Activated naive CD8-positive, alpha-beta T cell (primary cell): ENCODE results near the gene ATAD2B.
"Not testable (repeated sequence)": the region's sequence is repeated elsewhere in the genome, so short reads cannot be mapped to it uniquely, and the experiment has no call there.

ENCODE experiments used
- H3K27ac Mint-ChIP-seq: one replicate; pipeline ENCODE4 v1.8.0; 2021; ENCODE audit warnings: mixed read lengths
- H3K27me3 Mint-ChIP-seq: one replicate; pipeline ENCODE4 v1.8.0; 2021; ENCODE audit warnings: mixed read lengths
- H3K36me3 Mint-ChIP-seq: one replicate; pipeline ENCODE4 v1.8.0; 2021; ENCODE audit warnings: mixed read lengths
- H3K4me1 Mint-ChIP-seq: one replicate; pipeline ENCODE4 v1.8.0; 2021; ENCODE audit warnings: low read depth, mixed read lengths
- H3K4me3 Mint-ChIP-seq: one replicate; pipeline ENCODE4 v1.8.0; 2021; ENCODE audit warnings: mild to moderate bottlenecking, mixed read lengths
- H3K9me3 Mint-ChIP-seq: one replicate; pipeline ENCODE4 v1.8.0; 2021; ENCODE audit warnings: low read depth, mixed read lengths

ATAD2B gene

GRCh38 chr2:23803965-23804542 lies 122.9 kb downstream of the ATAD2B start:
- Mint-ChIP-seq H3K9me3 (no peaks in the 10 kb centered on the region), H3K4me1 (no peaks in the 10 kb centered on the region), H3K36me3 (peaks cover 4% of the 10 kb centered on the region), H3K27ac (no peak overlapping the region), H3K4me3 (no peak overlapping the region), H3K27me3 (no peaks in the 10 kb centered on the region)

GRCh38 chr2:23803264-23803964 lies 123.5 kb downstream of the ATAD2B start:
- Mint-ChIP-seq H3K4me1 (no peaks in the 10 kb centered on the region), H3K27me3 (no peaks in the 10 kb centered on the region), H3K9me3 (no peaks in the 10 kb centered on the region), H3K36me3 (peaks cover 4% of the 10 kb centered on the region), H3K27ac (no peak overlapping the region), H3K4me3 (no peak overlapping the region)

- Mint-ChIP-seq H3K27ac (no peak overlapping the region), H3K4me1 (no peaks in the 10 kb centered on the region), H3K4me3 (no peak overlapping the region), H3K9me3 (no peaks in the 10 kb centered on the region), H3K36me3 (peaks cover 2% of the 10 kb centered on the region), H3K27me3 (no peaks in the 10 kb centered on the region)
Measured at GRCh38 chr2:23801396-23801795, 125.5 kb downstream of the ATAD2B start.

- Mint-ChIP-seq H3K9me3 (no peaks in the 10 kb centered on the region), H3K4me3 (no peak overlapping the region), H3K36me3 (peaks cover 4% of the 10 kb centered on the region), H3K4me1 (peaks cover 7% of the 10 kb centered on the region), H3K27me3 (no peaks in the 10 kb centered on the region), H3K27ac (no peak overlapping the region)
Measured at GRCh38 chr2:23794234-23794633, 132.7 kb downstream of the ATAD2B start.

GRCh38 chr2:23793476-23793875 lies 133.4 kb downstream of the ATAD2B start:
- Mint-ChIP-seq H3K9me3 (no peaks in the 10 kb centered on the region), H3K4me3 (no peak overlapping the region), H3K4me1 (peaks cover 15% of the 10 kb centered on the region), H3K27ac (no peak overlapping the region), H3K36me3 (peaks cover 5% of the 10 kb centered on the region), H3K27me3 (no peaks in the 10 kb centered on the region)

- Mint-ChIP-seq H3K9me3 (no peaks in the 10 kb centered on the region), H3K4me1 (peaks cover 30% of the 10 kb centered on the region), H3K27ac (no peak overlapping the region), H3K27me3 (no peaks in the 10 kb centered on the region), H3K36me3 (peaks cover 6% of the 10 kb centered on the region), H3K4me3 (no peak overlapping the region)
Measured at GRCh38 chr2:23791030-23791429, 135.9 kb downstream of the ATAD2B start.

GRCh38 chr2:23789012-23789411 lies 137.9 kb downstream of the ATAD2B start:
- no peaks in the 10 kb centered on the region for H3K9me3 Mint-ChIP-seq
- H3K4me3 Mint-ChIP-seq, result no peak overlapping the region
- H3K27ac Mint-ChIP-seq, result no peak overlapping the region
- H3K4me1 Mint-ChIP-seq, result peaks cover 30% of the 10 kb centered on the region
- peaks cover 14% of the 10 kb centered on the region for H3K36me3 Mint-ChIP-seq
- H3K27me3 Mint-ChIP-seq, result no peaks in the 10 kb centered on the region

GRCh38 chr2:23788100-23788499 lies 138.8 kb downstream of the ATAD2B start:
- no peaks in the 10 kb centered on the region for H3K27me3 Mint-ChIP-seq

GRCh38 chr2:23784971-23785370 lies 142.0 kb downstream of the ATAD2B start:
- Mint-ChIP-seq H3K4me3 (no peak overlapping the region), H3K4me1 (peaks cover 26% of the 10 kb centered on the region), H3K27me3 (no peaks in the 10 kb centered on the region), H3K27ac (no peak overlapping the region), H3K9me3 (no peaks in the 10 kb centered on the region), H3K36me3 (peaks cover 16% of the 10 kb centered on the region)

More at GRCh38 chr2:23788100-23788499, 138.8 kb downstream of the ATAD2B start:
- peaks cover 16% of the 10 kb centered on the region for H3K36me3 Mint-ChIP-seq
- H3K9me3 Mint-ChIP-seq, result no peaks in the 10 kb centered on the region
- no peak overlapping the region for H3K4me3 Mint-ChIP-seq
- H3K4me1 Mint-ChIP-seq, result peaks cover 30% of the 10 kb centered on the region
- H3K27ac Mint-ChIP-seq, result no peak overlapping the region

- H3K9me3 Mint-ChIP-seq, result no peaks in the 10 kb centered on the region
- peaks cover 18% of the 10 kb centered on the region for H3K36me3 Mint-ChIP-seq
- peaks cover 7% of the 10 kb centered on the region for H3K4me1 Mint-ChIP-seq
- no peaks in the 10 kb centered on the region for H3K27me3 Mint-ChIP-seq
- H3K4me3 Mint-ChIP-seq, result no peak overlapping the region
- no peak overlapping the region for H3K27ac Mint-ChIP-seq
Measured at GRCh38 chr2:23782646-23783045, 144.3 kb downstream of the ATAD2B start.

GRCh38 chr2:23782126-23782525 lies 144.8 kb downstream of the ATAD2B start:
- peaks cover 18% of the 10 kb centered on the region for H3K36me3 Mint-ChIP-seq
- H3K9me3 Mint-ChIP-seq, result no peaks in the 10 kb centered on the region
- H3K27me3 Mint-ChIP-seq, result no peaks in the 10 kb centered on the region
- H3K4me3 Mint-ChIP-seq, result no peak overlapping the region
- no peak overlapping the region for H3K27ac Mint-ChIP-seq
- H3K4me1 Mint-ChIP-seq, result peaks cover 3% of the 10 kb centered on the region

- not testable (repeated sequence) for H3K27me3 Mint-ChIP-seq, H3K9me3 Mint-ChIP-seq, H3K4me1 Mint-ChIP-seq, H3K4me3 Mint-ChIP-seq, H3K27ac Mint-ChIP-seq
- peaks cover 20% of the 10 kb centered on the region for H3K36me3 Mint-ChIP-seq
Measured at GRCh38 chr2:23780465-23780864, 146.5 kb downstream of the ATAD2B start.

GRCh38 chr2:23777826-23778225 lies 149.1 kb downstream of the ATAD2B start:
- Mint-ChIP-seq H3K4me1 (no peaks in the 10 kb centered on the region), H3K36me3 (peaks cover 21% of the 10 kb centered on the region), H3K9me3 (no peaks in the 10 kb centered on the region), H3K27me3 (no peaks in the 10 kb centered on the region), H3K4me3 (no peak overlapping the region), H3K27ac (no peak overlapping the region)

- H3K4me3 Mint-ChIP-seq, result no peak overlapping the region
- H3K27ac Mint-ChIP-seq, result no peak overlapping the region
- H3K9me3 Mint-ChIP-seq, result no peaks in the 10 kb centered on the region
- peaks cover 27% of the 10 kb centered on the region for H3K36me3 Mint-ChIP-seq
- H3K4me1 Mint-ChIP-seq, result no peaks in the 10 kb centered on the region
- no peaks in the 10 kb centered on the region for H3K27me3 Mint-ChIP-seq
Measured at GRCh38 chr2:23776021-23776420, 150.9 kb downstream of the ATAD2B start.

GRCh38 chr2:23772684-23773083 lies 154.2 kb downstream of the ATAD2B start:
- Mint-ChIP-seq H3K9me3 (no peaks in the 10 kb centered on the region), H3K27me3 (no peaks in the 10 kb centered on the region), H3K4me3 (no peak overlapping the region), H3K4me1 (no peaks in the 10 kb centered on the region), H3K36me3 (peaks cover 27% of the 10 kb centered on the region), H3K27ac (no peak overlapping the region)

GRCh38 chr2:23772056-23772455 lies 154.9 kb downstream of the ATAD2B start:
- no peak overlapping the region for H3K4me3 Mint-ChIP-seq
- peaks cover 29% of the 10 kb centered on the region for H3K36me3 Mint-ChIP-seq
- no peaks in the 10 kb centered on the region for H3K4me1 Mint-ChIP-seq
- H3K9me3 Mint-ChIP-seq, result no peaks in the 10 kb centered on the region
- H3K27ac Mint-ChIP-seq, result no peak overlapping the region
- no peaks in the 10 kb centered on the region for H3K27me3 Mint-ChIP-seq
